Activated CD8-positive, alpha-beta memory T cell treated with anti-CD3 and anti-CD28 coated beads for 24 hours (primary cell): Measurements from ENCODE around the gene GATAD2A.
"Not testable (repeated sequence)": the region's sequence is repeated elsewhere in the genome, so short reads cannot be mapped to it uniquely, and the experiment has no call there.

ENCODE experiments used
- DNase-seq: peaks from one replicate; pipeline ENCODE4 v3.0.0-alpha.2; 2020

GATAD2A gene

DNA sequence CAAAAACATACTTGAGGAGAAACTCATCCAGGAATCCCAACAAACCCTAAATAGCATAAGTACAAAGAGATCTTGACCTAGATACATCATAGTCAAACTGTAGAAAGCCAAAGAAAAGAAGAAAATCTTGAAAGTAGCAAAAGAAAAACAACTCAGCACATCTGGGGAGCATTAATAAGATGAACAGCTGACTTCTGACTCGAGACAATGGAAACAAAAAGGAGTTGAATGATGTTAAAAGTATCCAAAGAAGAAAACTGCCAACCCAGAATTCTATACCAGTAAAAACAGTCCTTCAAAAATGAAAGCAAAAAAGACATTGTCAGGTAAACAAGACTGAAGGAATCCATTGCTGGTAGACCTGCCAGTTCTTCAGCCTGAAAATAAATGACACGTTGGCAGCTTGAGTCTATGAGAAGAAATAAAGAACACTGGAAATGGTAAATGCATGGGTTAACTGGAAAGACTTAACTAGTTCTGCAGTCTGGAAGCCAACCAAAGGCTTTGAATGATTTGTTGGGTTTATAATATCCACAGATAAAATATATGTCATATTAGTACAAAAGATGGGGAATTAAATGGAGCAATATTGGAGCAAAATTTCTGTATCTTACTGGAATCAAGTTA is 63.1 kb downstream of the GATAD2A start:
- no peak for DNase-seq

DNA sequence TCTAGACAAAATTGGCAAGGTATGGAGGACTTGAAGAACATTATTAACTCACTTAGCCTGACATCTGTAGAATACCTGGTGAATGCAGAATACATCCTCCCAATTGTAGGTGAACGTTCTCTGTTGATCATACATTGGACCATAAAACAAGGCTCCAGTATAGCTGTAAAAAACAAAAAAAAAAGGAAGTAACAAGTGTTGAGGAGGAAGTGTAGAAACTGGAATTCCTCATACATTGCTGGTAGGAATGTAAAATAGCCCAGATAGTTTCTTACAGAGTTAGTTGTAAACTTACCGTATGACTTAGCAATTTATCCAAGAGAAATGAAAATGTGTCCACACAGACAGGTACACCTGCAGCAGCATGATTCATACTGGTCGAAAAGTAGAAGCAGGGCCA is 65.1 kb downstream of the GATAD2A start:
- DNase-seq: no peak

DNA sequence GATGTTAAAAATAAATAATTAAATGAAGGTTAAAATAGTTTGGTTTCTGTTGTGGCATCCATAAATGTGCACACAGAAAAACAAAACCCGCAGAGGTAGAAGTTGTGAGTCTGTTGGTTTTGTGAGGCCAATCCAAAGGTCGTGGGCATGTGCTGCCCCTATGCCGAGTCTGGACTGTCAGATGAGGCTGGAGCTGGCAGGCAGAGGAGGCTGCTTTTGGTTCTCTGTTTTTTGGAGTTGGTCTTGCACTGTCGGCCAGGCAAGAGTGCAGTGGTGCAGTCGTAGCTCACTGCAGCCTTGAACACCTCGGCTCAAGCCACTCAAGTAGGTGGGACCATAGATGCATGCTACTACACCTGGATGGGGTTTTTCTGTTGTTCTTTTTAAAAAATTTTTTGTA is 66.2 kb downstream of the GATAD2A start:
- no peak for DNase-seq

DNA sequence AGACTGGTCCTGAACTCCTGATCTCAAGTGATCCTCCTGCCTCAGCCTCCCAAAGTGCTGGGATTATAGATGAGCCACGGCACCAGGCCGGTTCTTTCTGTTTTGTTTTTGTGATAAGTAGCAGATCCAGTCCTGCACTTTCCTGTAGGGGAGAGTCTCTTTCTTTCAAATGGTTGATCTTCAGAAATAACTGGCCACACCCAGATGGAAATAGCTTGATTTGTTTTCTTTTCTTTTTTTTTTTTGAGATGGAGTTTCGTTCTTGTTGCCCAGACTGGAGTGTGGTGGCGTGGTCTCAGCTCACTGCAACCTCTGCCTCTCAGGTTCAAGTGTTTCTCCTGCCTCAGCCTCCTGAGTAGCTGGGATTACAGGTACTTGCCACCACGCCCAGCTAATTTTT is 66.6 kb downstream of the GATAD2A start:
- DNase-seq: not testable (repeated sequence)

DNA sequence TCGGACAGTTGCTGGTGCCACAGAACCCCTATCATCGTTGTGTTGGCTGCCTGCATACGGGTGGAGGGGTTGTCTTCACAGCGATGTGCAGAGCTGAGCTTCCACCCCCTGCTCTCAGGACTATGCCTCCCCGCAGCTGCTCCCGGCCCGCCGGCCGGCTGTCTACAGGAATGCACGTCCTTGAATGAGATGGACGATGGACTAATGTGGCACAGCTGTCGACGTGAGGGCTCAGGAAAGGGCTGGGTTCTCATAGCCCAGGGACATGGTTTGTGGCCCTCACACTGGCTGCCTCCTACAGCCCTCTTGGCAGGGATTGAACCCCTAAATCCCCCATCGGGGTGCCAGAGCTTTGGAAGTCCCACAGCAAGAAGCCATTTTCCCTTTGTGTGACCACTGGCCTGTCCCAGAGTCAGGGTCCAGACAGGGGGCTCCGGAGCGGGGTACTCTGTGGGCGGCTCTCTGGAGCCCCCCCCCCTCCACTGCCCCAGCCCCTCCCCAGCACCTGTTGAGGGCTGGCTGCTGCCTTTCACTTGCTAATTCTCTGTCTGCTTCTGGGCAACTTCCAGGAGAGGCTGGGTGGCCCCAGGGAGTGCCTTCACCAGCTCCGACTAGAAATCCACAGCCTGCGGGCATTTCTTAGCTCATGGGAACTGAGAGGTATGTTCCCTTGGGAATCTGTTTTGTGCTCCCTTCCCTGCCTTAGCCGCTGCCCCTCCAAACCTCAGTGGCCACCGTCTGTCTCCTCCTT is 69.7 kb downstream of the GATAD2A start:
- DNase-seq: no peak

DNA sequence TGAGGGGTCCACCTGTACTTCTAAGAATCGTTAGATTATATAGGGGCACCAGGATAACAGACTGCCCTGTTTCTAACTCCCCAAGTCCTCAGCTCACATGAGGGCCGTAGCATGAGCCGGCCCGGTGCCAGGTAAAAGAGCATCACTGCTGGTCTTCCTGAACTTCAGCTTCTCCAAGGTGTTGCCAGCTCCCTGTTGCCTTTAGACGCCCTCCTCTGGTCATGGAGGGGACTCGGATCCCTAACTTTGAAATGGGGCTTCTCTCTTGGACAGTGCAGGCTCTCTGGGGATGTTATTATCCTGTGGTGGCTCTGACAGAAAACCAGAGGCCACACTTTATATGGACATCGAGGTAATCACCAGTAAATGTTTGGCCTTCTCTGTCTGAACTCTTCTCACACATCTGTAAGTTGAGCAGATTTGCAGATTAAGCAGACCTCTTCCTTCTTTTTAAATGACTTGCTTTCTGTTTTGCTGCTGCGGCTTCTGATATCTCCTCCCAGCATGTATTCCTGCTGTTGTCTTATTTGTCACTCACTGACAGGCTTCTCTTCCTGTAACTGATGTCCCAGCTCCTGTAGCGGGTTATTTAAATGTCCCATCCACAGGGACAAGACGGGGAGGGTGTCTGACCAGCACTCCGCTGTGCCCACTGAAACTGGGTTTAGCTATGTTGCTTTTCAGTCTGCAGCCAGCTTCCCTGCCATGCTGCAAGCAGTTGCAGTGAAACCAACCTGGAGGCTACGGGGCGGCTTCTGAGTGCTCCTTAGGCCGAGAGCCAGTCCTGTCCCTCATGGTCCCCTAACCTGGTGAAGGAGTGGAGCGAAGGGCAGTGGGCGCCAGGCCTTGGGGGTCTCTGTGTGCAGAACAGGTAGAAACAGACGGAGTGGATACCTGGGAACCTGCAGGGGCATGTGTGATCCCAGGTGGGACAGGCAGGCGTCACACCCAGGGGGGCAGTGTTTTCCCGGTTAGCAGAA is 70.7 kb downstream of the GATAD2A start:
- DNase-seq: no peak

DNA sequence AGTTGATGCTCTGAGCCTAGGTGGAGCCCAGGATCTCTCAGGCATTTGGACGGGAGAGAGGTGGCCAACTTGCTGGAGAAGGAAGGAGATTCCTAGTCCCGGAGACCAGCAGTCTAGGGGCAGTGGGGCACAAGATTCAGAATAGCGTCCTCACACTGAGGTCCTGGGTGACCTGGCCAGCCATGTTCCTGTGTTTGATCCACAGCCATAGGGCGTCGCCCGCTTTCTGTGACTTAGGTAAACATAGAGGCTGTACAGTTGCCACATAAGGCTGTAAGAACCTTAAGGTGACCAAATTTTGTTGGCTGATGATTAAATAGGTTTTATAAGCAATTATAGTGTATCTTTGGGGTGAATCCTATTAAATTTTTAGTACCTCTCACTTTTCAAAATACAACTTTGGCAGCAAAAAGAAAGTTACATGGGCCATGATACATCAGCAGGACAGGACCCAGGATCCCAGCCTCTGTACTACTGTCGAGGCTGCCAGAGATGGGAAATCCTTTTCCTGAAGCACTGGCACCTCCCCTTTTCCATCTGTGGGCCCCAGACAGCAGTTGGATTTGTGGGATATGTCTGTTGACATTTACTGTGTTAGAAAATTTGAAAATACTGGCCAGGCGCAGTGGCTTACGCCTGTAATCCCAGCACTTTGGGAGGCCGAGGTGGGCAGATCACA is 72.4 kb downstream of the GATAD2A start:
- DNase-seq: no peak

DNA sequence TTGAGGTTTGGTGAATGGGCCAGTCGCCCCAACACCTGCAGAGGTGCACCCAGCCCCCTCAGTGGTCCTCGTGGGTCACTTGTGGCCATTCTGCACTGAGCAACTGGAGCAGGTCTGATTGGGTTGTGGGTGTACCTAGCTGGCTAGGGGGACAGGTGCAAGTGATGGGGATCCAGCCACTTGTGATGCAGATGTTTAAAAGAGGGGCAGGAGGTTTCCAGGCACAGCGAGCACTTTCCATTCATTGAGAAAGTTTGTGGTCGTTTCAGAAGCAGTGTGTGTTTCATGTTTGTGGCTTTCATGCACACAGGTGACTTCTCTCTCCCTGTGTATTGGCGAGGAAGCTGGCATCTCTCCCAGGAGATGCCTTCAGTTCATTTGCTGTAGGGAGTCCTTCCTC is 75.2 kb downstream of the GATAD2A start:
- peak; percentile 60 for DNase-seq

DNA sequence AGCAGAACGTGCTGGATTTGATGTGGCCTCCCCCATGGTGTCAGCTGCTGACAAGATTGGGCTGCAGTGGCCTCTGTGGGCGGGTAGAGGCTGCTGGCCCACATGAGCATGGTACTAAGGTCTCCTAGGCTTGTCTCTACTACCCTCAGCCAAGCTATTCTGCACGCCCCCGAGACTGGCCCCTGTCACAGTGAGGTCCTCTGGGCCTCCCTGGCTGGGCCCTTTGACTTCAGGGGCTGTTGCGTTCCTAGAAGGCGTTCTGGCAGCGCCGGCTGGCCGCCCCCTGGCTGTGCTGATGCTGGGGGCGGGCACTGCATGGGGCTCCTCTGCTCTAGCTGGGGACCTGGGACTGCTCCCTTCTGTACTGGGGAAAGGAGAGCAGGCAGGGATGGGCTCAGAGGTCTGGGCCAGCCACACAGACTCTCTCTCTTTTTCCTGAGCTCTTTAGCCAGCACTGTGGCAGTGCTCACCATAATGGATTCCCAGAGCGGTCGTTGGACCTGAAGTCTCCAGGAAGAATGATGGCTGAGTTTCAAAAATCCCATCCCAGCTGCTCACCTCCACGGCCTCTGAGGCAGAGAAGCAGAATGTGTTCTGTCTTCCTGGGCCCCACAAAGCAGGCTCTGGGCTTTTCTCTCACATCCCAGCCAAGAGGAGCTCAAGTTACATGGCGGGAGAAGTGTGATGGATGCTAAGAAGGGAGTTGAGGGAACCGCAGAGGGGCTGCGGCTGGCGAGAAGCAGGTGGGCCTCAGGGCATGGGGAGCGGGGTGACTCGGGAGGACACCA is 77.5 kb downstream of the GATAD2A start:
- no peak for DNase-seq

DNA sequence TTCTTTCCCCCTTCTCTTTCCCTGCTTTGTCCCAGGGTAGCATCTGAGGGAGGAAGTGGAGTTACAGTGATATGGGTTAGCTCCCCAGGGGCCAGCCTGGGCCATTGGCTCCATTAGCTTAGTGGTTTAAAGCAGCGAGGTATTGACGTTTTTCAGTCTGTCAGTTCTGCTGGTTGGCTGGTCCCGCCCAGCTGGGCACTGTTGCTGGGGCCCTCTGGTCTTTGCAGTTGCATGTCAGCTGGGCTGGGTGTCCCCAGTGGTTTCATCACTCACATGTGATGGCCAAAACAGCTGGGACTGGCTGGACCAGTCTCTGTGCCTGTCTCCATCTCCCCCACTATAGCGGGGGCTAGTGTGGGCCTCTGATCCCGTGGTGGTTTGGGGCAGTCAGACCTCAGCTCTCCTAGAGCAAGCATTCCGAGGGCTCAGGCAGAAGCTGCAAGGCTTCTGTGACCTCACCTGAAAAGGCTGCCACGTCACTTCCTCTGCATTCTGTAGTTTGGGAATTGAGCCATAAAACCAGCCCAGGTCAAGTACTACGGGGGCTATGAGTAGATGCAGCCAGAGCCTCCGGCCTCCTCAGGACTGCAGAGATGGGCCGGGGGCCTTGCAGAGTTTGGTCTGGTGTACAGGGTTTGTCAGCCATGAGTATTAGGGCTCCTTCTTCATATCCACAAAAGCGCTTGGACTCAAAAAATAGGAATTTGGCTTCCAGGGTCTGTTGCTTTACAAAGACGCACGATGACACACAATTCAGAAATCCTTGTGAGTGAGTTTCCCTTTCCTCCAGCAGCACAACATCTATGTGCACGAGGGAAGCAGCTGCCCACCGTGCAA is 79.9 kb downstream of the GATAD2A start:
- no peak for DNase-seq

DNA sequence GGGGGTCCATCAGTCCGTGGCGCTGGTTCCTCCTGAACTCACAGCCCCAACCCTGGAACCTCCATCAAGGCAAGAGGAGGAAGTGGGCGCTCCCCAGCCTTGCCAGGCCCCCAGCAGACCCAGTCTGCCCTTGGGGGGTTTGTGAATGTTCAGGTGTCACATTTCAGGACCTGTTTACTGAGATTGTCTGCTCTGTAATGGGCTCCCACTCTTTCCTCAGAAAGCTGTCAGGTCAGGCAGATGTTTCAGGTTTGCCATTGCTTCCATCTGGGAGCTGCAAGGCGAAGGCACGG is 80.5 kb downstream of the GATAD2A start:
- no peak for DNase-seq

DNA sequence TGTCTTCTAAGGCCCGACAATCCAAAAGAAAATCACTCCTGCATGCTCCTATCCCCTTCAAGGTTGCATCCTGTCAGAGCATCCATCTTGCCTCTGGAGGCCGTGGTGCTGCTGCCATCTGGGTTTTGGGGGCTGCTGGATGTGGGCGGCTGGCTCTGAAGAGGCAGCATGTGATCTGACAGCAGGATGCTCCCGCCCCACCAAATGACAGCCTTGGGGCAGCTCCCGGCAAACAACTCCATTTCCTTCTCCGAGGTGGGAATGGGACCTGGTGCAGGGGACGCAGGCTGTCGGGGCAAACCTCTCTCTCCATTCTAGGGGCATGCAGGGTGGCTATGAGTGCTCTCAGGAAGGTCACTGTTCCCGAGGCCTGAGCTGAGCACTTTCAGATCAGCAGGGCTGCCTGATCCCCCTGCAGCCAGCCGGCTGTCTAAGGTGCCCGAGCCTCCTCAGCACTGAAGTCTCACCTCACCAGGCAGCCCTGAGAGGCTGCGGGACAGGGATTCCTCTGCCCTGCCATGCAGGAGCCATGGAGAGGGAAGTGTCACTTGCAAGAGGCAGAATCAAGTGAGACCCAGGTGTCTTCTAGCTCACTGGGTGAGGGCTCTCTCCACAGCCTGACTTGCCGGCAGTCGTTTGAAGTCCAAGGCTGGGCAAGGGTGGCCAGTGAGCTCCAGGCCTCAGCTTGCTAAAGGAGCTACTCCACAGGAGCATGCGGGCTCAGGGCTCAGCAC is 81.0 kb downstream of the GATAD2A start:
- DNase-seq: no peak

DNA sequence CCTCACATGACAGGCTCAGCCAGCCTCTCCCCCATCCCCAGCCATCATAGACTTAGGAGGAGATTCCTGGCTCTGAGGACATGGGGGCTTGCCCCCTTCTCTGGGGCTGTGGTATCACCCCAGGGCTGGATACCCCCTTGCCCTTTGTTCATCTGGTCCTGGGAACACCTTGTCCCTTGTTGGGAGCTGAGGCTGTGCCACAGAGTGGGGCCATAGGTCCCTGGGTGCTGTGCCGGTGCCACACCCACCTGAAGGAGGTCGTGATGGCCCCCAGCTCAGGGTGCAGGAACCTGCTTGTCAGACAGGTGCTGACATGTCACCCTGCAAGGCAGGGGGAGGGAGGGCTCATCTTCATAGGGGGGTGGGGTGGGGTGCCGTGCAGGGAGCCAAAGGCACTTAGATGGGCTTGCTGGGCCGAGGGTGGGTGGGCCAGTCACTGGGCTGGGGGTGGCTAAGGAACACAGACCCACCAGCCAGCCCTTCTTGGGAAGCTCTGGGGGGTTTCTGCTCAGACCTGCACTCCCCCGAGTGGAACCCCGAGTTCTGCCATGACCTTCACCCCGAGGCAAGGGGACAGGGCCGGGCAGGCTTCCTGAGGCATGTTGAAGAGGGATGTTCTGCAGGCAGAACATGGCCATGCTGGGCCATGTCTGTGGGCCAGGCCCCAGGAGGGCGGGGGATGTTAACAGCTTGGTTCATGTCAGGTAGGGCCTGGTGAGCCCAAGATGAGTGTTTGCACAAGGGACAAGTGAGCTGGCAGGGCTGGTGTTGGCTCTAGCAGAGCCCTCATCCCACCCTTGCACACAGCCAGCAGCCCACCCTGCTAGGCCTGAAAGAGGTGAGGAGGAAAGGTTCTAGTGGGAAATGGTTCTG is 81.8 kb downstream of the GATAD2A start:
- DNase-seq: no peak

DNA sequence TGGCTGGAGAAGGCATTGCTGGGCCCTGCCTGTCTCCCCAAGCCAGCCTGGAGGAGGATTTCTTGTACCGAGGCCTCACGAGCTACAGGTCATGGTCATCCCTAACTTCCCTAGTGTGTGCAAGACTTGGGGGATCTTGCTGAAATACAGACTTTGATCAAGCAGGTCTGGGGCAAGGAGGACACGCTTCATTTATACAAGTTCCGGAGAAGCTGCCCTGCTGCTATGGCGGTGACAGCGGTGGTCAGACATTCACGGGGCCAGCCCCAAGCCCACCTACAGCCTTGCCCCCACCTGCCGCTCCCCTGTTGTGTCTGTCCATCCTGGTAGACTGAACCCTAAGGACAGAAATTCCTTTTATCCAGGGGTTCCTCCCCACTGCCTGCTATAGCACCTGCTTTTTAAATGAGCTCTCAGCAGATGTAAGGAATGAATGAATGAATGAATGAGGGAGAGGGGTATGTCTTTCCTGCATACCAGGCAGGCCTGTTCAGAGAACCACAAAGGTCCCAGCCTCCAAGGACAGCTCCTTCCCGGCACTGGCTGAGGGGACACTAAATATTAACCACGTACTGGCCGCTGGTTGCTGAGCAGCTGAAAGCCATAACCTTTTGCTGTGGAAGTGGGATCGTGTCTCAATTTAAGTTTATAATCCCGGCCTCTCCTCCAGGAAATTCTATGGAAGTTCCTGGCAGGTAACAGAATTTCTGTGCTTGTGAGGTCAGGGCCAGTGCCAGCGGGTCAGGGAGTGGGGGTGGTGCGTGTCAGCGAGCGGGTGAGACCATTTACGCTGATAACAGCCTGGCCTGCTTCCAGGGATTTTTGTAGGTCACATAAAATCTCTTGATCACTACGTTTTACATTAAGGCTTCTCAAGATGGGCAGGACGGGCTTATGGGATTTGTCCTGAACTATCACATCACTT is 82.7 kb downstream of the GATAD2A start:
- no peak for DNase-seq

DNA sequence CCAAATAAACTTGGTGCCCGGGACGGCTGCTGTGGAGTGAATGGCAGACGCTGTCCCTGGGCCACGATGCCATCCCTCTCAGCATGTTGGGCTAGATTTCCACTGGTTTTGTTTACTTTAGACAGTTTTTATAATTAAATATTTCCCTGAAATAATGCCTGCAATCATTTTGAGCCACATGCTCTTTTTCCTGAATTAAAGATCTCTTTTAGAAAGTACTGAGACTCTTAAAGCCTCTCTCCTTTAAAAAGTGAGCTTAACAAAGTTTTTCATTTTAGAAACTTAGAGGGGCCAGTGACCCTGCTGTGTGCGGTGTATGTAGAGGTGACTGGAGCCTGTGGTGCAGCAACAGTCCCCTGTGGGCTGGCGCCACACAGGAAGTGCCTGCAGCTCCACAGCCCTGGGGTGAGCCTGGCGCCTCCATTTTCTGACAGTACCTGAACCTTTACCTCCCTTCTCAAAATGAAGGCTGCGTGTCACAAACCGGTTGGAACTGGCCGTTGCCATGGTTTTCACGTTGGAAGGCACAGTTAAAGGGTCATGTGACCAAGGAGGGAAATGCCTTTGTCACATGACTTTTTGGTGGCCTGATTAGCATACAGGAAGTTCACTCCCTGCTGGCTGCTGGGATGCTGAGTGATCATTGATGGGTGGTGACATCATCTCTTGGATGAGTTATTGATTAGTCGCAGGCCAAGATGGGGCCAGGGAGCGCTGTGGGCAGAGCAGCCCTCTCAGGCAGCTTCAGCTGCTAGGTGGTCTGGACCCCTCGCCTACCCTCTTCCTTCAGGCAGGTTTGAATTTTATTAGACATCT is 83.6 kb downstream of the GATAD2A start:
- DNase-seq: peak; percentile 85

DNA sequence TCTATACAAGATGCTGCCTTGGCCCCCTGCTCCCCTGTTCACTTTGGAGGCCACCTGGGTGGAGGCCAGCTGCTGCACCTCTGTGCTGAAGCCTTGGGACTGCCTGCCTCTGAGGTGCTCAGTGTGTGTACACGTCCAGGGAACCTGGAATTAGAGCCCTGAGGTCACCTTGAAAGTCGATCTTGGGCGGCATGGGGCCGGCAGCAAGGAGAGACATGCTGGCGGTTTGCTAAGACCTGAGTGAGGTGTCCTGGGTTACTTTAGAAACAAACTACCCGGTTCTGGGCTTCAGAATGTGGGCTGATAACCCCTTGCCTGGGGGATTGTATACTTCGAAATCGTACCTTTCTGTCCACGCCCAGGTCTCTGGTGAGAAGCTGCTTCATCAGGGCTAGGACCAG is 84.3 kb downstream of the GATAD2A start:
- DNase-seq: no peak

DNA sequence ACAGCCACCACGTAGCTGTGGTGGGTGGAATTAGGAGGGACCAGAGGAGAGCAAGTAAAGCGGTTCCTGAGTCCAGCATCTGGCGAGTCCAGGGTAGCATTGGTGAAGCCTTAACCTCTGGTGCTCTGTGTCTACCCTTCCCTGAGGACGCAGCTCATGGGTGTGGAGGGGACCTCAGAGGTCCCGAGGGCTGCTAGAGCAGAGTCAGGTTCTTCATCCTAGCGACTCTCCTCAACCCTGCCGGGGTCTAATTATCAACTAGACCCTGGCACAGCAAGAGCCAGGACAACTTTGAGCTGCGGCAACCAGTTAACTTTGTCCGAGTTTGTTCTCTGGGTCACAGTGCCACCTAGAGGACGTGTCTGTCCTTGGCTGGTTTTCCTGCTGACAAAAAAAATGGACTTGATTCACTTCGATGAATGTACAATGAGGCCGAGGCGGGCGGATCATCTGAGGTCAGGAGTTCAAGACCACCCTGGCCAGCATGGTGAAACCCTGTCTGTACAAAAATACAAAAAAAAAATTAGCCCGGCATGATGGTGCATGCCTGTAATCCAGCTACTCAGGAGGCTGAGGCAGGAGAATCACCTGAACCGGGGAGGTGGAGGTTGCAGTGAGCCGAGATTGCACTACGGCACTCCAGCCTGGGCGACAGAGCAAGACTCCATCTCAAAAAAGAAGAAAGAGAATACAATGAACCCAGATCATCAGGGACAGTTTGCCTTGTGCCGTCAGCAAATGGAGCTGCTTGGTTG is 84.9 kb downstream of the GATAD2A start:
- peak; percentile 89 for DNase-seq
